ENCODE results near the gene SLC11A1.

Gene SLC11A1

DNA sequence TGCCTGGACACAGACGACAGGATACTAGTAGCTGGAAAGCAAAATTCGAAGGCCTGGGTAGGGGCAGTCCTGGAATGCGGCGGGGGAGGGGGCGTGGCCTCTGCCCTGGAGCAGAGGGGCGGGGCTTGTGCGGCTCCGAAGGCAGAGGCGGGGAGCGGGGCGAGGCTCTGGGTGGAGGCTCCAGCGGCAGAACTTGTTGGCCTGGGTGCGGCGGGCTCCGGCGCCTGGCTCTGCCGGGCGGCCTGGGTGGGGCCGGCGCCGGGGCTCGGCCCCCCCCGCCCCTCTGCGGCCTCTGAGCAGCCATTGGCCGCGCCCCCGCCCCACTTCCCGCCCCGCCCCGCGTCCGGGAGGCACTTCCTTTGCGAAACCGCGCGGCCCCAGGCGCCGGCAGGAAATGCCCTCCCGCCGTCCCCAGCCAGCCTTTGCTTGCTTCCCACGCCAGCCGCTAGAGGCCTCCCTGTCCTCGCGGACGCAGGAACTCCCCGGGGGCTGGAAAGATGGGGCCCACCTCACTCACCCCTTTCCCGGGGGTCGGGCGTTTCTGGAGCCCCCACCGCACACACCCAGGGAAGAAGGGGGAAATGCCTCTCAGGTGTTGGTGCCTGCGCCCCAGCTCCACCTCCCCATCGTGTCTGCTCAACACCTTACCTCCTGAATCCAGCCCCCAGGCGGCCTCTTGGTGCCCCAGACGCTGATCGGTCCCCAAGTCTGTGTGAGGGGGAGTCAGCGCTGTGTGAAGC lies 24.3 kb downstream of the SLC11A1 start:
- peak; percentile 97 for DNase-seq

DNA sequence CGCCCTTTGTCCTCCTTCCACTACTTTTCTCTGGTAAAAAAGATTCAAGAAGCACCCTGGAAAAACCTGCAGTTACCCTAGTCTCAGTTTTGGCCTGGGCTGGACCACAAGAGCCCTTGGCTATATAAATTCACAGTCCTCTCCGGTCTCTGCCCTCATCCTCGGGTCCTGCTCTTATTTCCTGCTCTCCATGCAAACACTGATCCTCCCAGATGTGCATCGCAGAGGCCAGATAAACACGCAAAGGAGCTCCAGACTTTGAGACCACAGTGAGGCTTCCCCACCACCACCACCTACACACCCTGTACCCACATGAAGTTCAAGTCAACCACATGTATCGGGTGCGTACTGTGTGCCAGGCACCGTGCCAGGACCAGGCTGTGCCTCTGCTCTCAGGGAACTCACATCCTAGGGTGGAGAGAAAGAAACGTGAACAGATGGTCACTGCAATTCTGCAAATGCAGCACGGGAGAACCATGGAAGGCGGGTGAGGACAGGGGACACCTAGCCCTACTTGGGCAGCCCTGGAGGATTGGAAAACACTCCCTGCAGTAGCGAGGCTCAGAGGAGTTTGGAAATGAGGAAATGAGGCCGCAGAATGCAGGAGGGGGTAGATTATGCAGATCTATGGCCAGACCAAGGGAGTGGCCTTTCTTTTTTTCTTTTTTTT lies 25.0 kb downstream of the SLC11A1 start:
- peak; percentile 80 for DNase-seq

DNA sequence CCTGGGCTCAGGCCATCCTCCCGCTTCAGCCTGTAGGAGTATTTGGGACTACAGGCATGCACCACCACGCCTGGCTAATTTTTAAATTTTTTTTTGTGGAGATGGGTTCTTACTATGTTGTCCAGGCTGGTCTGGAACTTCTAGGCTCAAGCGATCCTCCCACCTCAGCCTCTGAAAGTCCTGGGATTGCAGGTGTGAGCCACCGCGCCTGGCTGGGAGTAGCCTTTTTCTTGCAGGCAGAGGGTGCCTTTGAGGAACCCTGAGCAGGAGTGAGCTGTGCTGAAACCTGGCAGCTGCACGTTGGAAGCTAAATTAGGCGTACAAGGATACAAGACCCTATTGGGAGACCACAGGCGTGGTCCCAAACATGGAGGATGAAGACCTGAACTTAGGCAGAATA lies 25.6 kb downstream of the SLC11A1 start:
- no peak for DNase-seq

DNA sequence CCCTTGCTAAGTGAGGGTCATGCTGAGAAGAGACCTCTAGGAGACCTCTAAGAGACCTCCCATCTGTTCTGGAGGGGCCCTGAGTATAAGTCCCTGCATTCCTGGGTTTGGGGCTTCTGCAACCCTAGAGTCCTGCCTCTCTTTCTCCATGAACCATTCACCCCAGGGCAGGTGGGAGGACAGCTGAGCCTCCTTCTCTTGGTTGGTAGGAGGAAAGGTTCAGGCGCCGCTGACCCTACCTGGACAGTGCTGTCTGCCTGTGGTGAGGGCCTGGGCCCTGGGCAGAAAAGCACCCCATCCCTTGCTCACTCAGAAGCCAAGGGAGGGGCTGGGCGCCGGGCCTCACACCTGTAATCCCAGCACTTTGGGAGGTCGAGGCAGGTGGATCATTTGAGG lies 36.2 kb downstream of the SLC11A1 start:
- DNase-seq, result no peak

DNA sequence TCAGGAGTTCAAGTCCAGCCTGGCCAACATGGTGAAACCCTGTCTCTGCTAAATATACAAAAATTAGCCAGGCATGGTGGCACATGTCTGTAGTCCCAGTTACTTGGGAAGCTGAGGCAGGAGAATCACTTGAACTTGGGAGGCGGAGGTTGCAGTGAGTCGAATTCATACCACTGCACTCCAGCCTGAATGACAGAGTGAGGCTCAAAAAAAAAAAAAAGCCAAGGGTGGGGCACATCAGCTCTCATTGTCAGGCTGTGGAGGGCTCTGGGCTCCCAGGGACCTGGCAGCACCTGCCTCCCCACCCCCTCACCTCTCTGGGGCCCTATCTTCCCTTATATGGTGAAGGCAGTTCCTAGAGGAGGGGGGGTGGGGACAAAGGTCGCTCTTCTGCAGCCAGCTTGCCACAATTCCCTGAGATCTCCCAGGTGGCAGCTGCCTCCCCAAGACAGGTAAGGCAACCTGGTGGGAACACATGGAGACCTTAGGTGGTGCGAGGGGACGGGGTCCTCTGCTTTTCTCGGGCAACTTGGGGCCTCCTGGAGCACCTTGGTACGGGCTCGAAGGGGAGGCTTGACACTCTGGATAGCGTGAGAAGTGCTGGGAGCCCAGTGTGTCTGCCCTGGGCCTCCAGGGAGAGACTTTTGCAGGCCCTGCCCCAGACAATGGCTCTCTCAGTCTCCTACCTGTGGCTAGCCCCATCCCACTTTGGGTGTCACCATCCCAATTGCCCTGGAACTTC lies 36.8 kb downstream of the SLC11A1 start, which contains the start of gene VIL1:
VIL1 (plus strand) TSS at position 407 of the 742 bp plus-strand sequence. CDS start 4,656 bp downstream, outside the sequence.
- no peak for DNase-seq

DNA sequence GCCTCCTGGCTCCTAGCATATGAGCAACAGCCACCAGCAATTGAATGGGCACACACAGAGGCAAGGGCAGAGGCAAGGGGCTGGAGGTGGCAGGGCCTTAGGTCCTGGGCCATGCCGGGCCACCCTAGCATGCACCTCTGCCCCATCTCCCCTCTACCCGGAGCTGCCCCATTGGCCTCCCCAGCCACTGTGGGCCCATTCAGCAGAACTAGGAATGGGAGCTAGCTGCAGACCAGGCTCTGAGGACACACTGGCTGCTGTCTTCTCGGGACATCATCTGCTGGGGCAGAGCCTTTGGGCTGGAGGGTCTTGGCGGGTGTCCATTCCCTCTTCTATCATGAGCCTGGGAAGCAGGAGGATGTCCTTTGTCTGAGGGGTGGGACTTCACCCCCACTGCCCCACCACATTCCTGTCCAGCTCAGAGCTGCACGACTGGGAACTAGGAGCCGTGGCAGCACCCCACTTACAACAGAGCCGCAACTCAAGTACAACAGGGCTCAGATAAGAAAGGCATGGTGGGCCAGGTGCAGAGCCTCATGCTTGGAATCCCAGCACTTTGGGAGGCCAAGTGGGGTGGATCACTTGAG lies 37.6 kb downstream of the SLC11A1 start:
- DNase-seq, result no peak

DNA sequence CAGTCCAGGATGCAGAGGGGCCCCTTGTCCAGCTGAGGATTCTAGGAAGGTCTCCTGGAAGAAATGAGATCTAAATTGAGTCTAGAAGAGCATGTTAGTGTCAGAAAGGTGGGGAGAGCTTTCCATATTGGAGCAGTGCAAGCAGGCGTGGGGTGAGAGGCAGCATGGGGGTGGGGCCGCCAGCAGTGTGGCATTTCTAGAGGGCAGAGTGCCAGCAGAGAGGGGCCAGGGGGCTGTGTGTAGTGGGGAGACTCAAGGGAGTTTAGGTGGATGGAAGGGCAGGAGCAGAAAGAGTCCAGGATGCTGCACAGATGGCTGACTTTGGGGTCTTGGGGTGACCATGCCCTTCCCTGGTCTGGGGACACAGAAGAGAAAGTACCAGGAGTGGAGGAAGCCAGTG lies 39.0 kb downstream of the SLC11A1 start:
- DNase-seq, result no peak

DNA sequence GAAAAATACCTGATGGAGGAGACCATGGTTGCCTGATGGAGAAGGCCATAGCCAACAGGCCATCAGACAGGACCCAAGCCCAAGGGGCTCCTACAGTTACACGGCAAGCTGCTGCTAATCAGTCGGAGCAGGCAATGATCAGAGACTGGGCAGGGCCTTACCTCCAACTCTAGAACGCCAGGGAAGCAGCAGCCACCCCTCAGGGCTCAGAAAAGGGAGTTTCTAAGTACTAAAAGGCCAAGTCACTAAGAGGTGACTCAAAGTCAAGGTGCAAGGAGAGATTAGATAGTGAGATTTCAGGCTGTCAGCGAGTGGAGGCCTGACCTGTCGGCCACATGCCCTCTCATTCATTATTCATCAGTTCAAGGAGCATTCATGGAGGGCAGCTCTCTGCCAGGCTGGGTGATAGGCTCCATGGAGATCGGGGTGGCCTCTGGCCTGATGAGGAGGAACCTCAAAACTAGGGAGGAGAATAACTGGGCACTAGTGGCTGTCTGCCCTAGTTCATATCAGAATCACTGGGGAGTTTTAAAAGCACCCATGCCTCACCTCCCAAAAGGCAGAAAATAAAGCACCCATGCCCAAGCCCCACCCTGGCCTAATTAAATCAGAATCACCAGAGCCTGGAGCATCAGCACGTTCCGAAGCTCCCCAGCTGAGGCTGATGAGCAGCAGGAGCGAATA lies 40.5 kb downstream of the SLC11A1 start:
- no peak for DNase-seq

DNA sequence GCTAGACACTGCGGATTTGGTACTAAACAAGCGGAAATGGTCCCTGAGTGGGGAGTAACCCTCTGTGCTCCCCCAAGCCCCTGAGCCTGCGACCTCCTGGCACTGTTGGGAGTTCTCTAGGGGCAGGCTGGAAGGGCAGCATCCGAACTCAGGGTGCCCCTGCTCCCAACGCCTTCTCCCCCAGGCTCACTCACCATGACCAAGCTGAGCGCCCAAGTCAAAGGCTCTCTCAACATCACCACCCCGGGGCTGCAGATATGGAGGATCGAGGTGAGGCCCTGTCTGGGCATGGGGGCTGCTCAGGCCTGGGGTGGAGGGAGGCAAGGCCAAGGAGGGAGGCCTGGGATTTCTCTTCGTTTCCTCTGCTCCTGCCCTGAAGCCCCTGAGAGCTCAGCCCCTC lies 41.5 kb downstream of the SLC11A1 start:
- DNase-seq, result no peak

DNA sequence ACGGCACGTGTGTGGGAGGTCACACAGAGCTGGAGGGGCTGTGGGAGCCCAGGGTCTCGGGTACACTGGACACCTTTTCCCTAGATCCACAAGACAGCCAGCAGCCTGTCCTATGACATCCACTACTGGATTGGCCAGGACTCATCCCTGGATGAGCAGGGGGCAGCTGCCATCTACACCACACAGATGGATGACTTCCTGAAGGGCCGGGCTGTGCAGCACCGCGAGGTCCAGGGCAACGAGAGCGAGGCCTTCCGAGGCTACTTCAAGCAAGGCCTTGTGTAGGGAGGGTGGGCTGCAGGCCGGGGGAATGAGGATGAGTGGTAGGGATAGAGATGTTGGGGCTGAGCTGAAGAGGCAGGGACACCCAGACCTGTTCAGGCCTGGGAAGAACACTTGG lies 43.5 kb downstream of the SLC11A1 start:
- no peak for DNase-seq

DNA sequence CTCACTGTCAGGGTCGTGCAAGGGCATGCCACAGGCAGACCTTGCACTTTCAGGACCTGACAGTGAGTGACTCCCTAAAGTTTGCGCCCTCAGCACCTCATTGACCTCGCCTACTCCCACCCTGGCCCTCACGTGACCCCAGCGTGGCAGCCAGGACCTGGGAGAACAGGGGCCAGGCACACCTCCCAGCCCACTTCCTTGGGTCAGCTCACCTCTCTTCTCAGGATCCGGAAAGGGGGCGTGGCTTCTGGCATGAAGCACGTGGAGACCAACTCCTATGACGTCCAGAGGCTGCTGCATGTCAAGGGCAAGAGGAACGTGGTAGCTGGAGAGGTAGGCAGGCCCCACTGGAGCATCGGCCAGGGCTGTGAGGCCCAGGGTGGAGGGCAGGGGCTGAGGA lies 45.7 kb downstream of the SLC11A1 start:
- DNase-seq, result no peak

DNA sequence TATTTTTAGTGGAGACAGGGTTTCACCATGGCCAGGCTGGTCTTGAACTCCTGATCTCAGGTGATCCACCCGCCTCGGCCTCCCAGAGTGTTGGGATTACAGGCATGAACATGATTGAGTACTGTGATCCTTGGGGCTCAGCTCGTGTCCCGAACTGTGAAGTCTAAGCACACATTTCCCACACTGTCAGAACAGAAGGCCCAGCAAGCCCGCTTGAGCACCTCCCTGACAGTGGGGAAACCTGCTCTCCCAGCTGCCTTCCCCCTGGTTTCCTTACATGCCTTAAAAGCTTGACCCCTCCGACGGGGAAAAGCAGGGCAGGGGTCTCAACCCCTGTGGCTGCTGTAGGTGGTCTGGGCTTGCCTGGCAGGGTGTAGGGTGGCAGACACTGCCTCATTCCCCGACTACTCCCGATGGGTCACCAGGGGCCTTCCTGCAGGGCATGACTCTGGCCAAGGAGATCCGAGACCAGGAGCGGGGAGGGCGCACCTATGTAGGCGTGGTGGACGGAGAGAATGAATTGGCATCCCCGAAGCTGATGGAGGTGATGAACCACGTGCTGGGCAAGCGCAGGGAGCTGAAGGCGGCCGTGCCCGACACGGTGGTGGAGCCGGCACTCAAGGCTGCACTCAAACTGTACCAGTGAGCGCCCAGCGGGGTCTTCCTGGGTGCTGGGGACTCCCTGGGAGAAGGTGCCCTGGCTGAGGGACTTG lies 46.9 kb downstream of the SLC11A1 start:
- no peak for DNase-seq

DNA sequence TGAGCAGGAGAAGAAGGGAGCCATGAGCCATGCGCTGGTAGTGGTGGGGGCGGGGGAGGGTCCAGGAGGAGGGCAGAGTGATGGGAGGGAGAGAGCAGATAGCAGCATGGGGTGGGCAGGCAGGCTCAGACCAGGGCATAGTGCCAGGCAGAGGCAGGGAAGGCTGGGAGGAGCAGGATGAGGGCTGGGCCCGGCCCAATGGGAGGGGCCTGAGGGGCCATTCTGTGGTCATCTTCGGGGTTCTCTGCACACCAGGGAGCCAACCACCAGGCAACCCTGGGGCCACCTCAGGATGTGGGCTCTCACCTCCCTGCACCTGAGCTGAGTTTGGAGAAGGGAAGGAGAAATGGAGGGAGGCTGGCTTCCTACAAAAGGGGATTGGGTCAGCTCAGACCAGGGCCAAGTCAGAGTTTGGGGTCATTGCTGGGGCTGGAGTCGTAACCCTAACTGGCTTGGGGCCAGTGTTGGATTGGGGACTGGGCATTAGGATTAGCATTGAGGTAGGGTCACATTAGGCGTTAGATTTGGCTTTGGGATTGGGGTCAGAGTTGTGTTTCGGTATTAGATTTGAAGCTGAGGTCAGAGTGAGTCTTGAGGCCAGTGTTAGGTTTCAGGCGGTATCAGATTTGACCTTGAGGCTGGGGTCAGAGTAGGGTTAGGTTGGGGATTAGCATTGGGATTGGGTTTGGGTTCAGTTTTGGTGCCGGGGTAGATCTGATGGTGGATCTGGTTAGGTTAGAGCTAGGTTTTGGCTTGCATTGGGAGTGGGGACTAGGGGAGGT lies 48.0 kb downstream of the SLC11A1 start:
- DNase-seq, result no peak

DNA sequence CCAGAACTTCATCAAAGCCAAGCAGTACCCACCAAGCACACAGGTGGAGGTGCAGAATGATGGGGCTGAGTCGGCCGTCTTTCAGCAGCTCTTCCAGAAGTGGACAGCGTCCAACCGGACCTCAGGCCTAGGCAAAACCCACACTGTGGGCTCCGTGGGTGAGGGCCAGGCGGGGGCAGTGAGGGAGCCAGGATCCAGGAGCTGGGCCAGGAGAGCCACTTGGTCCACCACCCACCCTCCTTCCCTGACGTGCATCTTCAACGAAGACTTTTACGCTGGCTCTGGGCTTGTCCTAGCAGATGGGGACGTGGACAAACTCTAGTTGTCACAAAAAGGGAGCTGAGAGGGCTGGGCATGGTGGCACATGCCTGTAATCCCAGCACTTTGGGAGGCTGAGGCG lies 48.6 kb downstream of the SLC11A1 start:
- DNase-seq, result no peak

DNA sequence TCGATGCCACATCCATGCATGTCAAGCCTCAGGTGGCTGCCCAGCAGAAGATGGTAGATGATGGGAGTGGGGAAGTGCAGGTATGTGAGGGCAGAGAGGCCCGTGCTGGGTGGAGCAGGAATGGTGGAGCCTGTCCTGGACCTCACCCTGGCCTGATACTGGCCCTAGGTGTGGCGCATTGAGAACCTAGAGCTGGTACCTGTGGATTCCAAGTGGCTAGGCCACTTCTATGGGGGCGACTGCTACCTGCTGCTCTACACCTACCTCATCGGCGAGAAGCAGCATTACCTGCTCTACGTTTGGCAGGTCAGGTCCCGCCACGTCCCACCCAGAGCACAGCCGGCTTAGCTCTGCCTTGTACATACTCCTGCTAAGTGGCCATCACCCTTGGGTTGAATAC lies 49.8 kb downstream of the SLC11A1 start:
- DNase-seq, result no peak

DNA sequence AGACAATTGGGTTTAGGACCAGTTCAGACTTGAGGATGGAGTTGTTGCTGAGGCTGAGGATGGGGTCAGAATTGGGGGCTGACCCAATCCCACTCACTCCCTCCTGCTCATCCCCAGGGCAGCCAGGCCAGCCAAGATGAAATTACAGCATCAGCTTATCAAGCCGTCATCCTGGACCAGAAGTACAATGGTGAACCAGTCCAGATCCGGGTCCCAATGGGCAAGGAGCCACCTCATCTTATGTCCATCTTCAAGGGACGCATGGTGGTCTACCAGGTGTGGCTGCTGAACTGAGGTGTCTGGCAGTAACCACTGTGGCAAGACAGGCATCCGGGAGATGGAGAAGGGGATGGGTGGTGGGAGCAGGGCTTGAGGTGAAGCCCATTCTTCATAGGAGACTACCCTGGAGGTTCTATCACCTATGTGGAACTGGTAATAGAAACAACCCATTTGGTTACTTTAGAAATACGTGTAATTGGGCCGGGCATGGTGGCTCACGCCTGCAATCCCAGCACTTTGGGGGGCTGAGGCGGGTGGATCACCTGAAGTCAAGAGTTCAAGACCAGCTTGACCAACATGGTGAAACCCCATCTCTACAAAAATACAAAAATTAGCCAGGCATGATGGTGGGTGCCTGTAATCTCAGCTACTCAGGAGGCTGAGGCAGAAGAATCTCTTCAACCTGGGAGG lies 50.7 kb downstream of the SLC11A1 start:
- DNase-seq, result no peak

DNA sequence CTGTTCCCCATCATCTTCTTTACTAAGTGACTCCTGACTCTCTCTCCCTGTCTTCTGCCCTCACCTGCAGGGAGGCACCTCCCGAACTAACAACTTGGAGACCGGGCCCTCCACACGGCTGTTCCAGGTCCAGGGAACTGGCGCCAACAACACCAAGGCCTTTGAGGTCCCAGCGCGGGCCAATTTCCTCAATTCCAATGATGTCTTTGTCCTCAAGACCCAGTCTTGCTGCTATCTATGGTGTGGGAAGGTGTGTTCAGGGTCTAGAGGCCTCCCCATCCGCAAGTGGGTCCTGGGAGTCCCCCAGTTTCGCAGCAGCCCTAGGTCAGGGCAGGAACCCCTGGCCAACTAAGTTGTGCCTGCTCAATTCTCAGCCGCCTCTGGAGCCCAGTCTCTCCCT lies 52.4 kb downstream of the SLC11A1 start:
- no peak for DNase-seq

DNA sequence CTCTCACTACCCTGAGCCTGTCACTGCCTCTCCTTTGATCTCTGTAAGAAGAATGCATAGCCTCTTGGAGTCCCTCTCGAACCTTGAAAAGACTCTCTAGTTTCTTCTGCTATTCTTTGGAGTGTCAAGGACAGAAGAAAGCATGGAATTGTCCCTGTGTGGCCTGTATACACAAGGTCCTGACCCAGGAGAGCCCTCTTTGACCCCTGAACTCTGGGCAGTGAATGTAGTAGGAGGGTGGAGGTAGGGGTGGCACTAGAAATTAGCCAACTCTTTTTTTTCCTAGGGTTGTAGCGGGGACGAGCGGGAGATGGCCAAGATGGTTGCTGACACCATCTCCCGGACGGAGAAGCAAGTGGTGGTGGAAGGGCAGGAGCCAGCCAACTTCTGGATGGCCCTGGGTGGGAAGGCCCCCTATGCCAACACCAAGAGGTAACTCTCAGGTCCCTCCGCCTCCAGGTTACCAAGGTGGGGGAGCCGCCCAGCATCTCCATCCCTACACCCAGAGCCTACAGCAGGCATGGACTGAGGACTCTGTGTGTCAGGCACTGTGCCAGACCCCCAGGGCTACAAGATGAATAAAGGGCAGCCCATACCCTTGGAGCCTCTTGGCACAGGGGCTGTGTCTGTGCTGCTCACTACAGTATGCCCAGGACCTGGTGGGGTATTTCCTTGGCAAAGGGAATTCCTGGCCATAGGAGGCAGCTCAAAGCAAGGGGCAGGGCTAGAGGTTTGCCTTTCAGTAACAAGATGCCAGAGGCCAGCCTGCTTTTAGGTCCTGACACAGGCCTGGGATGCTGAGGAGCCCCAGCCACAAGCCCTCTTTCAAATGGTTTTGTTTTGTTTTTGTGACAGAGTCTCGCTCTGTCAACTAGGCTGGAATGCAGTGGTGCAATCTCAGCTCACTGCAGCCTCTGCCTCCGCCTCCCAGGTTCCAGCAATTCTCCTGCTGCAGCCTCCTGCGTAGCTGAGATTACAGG lies 53.2 kb downstream of the SLC11A1 start:
- no peak for DNase-seq

DNA sequence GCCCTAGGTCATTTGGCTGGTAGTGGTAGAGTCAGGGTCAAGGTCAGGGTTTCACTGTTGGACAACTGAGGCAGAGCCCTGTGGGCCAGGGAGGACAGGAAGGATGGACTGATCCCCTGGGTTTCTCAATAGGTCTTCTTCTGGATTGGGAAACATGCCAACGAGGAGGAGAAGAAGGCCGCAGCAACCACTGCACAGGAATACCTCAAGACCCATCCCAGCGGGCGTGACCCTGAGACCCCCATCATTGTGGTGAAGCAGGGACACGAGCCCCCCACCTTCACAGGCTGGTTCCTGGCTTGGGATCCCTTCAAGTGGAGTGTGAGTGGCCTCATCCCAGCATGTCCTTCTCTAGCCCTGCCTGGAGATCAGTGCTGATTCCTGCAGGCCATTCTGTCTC lies 54.9 kb downstream of the SLC11A1 start:
- no peak for DNase-seq

DNA sequence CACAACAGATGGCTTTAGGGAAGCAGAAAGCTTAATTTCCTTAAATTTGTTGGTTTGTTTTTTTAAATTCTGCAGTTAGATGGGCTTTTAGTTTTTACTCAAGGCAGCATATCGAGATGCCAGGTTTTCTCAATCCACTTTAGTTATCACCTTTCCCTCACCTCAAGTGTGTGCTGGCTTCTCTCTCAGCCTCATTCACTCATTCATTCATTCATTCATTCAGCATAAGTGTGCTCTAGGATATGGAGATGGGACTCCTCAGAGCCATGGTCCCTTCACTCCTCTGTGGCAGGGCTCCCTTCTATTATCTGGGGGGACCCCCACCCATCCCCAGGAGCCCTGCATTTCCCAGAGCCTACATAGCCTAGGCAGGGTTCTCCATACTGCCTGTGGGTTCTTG lies 55.9 kb downstream of the SLC11A1 start:
- no peak for DNase-seq
